MM.1S (cell line): Measurements from ENCODE around the gene ESRRA.
A peak's percentile ranks its signal among the peaks of the same experiment; 100 is the strongest.

Experiments used
- DNase-seq: peaks from one replicate; pipeline ENCODE4 v3.0.0-alpha.2; 2015
- H2AFZ ChIP-seq: fragments of 300-600 bp; sonication (generic); 2 replicates; pipeline ENCODE4 v1.6.0; 2016; ENCODE audit warnings: antibody characterized with exemption, low read length
- H3F3A ChIP-seq: fragments of 300-600 bp; sonication (generic); 2 replicates; pipeline ENCODE4 v1.6.1; 2016; ENCODE audit warnings: mild to moderate bottlenecking, antibody characterized with exemption, low read length, moderate library complexity, mixed read lengths; ENCODE audit not compliant: insufficient read depth
- H3K27ac ChIP-seq: fragments of 300-600 bp; sonication (generic); 2 replicates; pipeline ENCODE4 v1.5.1; 2016; ENCODE audit warnings: mild to moderate bottlenecking, low read length
- H3K27me3 ChIP-seq: fragments of 300-600 bp; sonication (generic); replicated peaks from 2 replicates; pipeline ENCODE4 v1.6.0; 2016; ENCODE audit warnings: low read length; ENCODE audit not compliant: insufficient read depth
- H3K36me3 ChIP-seq: fragments of 300-600 bp; sonication (generic); replicated peaks from 2 replicates; pipeline ENCODE4 v1.6.1; 2016; ENCODE audit warnings: mild to moderate bottlenecking, low read length, mixed read lengths; ENCODE audit not compliant: insufficient read depth
- H3K4me1 ChIP-seq: fragments of 300-600 bp; sonication (generic); 2 replicates; pipeline ENCODE4 v1.6.1; 2016; ENCODE audit warnings: low read length, mixed read lengths
- H3K4me2 ChIP-seq: fragments of 300-600 bp; sonication (generic); 2 replicates; pipeline ENCODE4 v1.6.0; 2016; ENCODE audit warnings: low read depth, low read length
- H3K4me3 ChIP-seq: fragments of 300-600 bp; sonication (generic); 2 replicates; pipeline ENCODE4 v1.5.1; 2016; ENCODE audit warnings: low read length, mixed read lengths
- H3K79me2 ChIP-seq: fragments of 300-600 bp; sonication (generic); 2 replicates; pipeline ENCODE4 v1.6.1; 2016; ENCODE audit warnings: mixed run types, low read length, mixed read lengths
- H3K9ac ChIP-seq: fragments of 300-600 bp; sonication (generic); 2 replicates; pipeline ENCODE4 v1.6.1; 2016; ENCODE audit warnings: low read length, mixed read lengths
- H3K9me2 ChIP-seq: fragments of 300-600 bp; sonication (generic); replicated peaks from 2 replicates; pipeline ENCODE4 v1.6.1; 2016; ENCODE audit warnings: mild to moderate bottlenecking, low read length, mixed read lengths; ENCODE audit not compliant: insufficient read depth
- H3K9me3 ChIP-seq: fragments of 300-600 bp; sonication (generic); replicated peaks from 2 replicates; pipeline ENCODE4 v1.6.1; 2016; ENCODE audit warnings: mild to moderate bottlenecking, low read length, mixed read lengths; ENCODE audit not compliant: insufficient read depth
- H4K20me1 ChIP-seq: fragments of 300-600 bp; sonication (generic); 2 replicates; pipeline ENCODE4 v1.6.1; 2016; ENCODE audit warnings: mild to moderate bottlenecking, low read length, moderate library complexity, mixed read lengths; ENCODE audit not compliant: insufficient read depth
- EZH2 ChIP-seq: fragments of 300-600 bp; sonication (generic); optimal IDR thresholded peaks from 2 replicates; pipeline ENCODE3; 2017; ENCODE audit warnings: low read depth, mild to moderate bottlenecking, antibody characterized with exemption, low read length, mixed read lengths
- EZH2phosphoT487 ChIP-seq: fragments of 300-600 bp; sonication (generic); IDR thresholded peaks from 2 replicates; pipeline ENCODE4 v1.6.1; 2018; ENCODE audit warnings: antibody characterized with exemption, low read length
- TF ChIP-seq, protein P1 (sequence below): fragments of 300-600 bp; sonication (generic); IDR thresholded peaks from 2 replicates; pipeline ENCODE4 v1.5.1; 2016; ENCODE audit warnings: antibody characterized with exemption, low read length, mixed read lengths

ESRRA gene

DNA sequence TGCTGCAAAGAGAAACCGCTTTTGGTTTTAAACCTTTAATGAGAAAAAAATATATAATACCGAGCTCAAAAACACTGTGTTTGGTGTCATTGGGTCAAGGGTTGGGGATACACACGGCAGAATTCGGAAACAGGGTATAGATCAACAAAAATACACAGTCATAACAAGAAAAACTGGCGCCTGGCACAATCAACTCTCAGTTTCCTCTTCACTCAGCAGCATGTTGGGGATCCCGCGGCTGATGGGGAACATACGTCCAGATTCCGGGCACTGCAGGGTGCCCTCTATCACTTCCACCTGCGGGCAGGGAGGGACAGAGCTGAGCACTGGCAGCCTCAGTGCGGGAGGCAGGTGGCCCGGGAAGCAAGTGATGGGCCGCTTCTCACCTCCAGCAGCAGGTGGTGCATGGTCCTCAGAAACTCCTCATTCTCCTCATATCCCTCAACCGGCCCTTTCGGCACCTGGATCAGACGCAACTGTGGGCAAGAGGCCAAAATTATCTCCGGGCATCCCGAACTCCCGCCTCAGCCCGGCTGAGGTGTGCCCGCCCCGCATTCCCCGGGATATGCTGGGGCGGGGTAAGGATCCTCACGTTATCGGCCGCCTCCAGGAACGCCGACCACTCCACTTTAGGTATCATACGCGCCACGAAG, 11.5 kb downstream of the ESRRA start:
- Histone ChIP-seq H4K20me1 (no peaks in the 10 kb centered on the region), H2AFZ (peak overlapping the region; percentile 2), H3K9me3 (no peaks in the 10 kb centered on the region), H3K4me3 (peak overlapping the region; percentile 78), H3K36me3 (no peaks in the 10 kb centered on the region), H3K27me3 (no peaks in the 10 kb centered on the region), H3K79me2 (peaks cover 56% of the 10 kb centered on the region), H3K27ac (peak overlapping the region; percentile 100), H3K4me2 (peak overlapping the region; percentile 42), H3K9me2 (no peaks in the 10 kb centered on the region), H3K4me1 (peaks cover 6% of the 10 kb centered on the region), H3F3A (peaks cover 39% of the 10 kb centered on the region), H3K9ac (peak overlapping the region; percentile 92)
- TF ChIP-seq EZH2phosphoT487 (no peak), EZH2 (no peak)
- TF ChIP-seq, protein P1, sequence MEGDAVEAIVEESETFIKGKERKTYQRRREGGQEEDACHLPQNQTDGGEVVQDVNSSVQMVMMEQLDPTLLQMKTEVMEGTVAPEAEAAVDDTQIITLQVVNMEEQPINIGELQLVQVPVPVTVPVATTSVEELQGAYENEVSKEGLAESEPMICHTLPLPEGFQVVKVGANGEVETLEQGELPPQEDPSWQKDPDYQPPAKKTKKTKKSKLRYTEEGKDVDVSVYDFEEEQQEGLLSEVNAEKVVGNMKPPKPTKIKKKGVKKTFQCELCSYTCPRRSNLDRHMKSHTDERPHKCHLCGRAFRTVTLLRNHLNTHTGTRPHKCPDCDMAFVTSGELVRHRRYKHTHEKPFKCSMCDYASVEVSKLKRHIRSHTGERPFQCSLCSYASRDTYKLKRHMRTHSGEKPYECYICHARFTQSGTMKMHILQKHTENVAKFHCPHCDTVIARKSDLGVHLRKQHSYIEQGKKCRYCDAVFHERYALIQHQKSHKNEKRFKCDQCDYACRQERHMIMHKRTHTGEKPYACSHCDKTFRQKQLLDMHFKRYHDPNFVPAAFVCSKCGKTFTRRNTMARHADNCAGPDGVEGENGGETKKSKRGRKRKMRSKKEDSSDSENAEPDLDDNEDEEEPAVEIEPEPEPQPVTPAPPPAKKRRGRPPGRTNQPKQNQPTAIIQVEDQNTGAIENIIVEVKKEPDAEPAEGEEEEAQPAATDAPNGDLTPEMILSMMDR = peak; percentile 41
- DNase-seq = peak; percentile 74

DNA sequence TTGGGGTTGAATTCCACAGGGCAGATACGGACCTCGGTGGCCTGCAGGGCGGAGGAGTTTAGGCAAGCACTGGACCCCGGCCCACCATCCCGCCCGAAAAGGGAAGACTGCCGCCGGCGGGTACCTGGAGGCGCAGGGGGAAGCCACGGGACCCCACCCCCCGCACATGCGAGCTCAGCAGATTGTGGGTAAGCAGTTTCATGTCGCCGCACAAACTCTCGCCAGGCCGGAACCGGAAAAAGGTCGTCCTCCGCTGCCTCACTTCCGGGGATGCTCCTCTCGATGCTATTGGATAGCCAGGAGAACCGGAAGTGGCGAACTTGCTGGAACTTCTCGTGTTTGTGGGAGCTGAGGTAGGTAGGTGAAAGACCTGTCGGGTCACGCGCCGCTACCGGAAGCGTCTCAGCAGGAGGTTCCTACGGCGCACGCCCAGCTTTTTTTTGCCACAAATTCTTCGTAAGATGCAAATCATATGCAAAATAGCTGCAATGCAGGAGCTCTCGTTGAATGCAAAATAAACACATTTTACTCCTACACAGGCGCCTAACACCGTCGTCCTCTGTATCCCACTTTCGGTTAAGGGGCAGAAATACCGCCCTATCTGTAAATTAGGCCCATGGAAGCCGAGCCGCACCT, 12.1 kb downstream of the ESRRA start, which contains the start of gene TRMT112:
Gene TRMT112 (minus strand): TSS at position 235 of the 636 bp plus-strand sequence. CDS start 33 bp downstream, at position 202.
- Histone ChIP-seq H3K36me3 (no peaks in the 10 kb centered on the region), H3K9me3 (no peaks in the 10 kb centered on the region), H3K4me2 (peak within 1 kb of the TSS; percentile 93), H3K9me2 (no peaks in the 10 kb centered on the region), H3K4me3 (peak within 1 kb of the TSS; percentile 78), H3K9ac (peak within 1 kb of the TSS; percentile 92), H3F3A (peaks cover 39% of the 10 kb centered on the region), H4K20me1 (no peaks in the 10 kb centered on the region), H3K27me3 (no peaks in the 10 kb centered on the region), H3K4me1 (peaks cover 6% of the 10 kb centered on the region), H2AFZ (peak within 1 kb of the TSS; percentile 63), H3K27ac (peak within 1 kb of the TSS; percentile 100), H3K79me2 (peaks cover 53% of the 10 kb centered on the region)
- DNase-seq = peak; percentile 99
- TF ChIP-seq EZH2phosphoT487 = no peak
- TF ChIP-seq, protein P1 = no peak
- no peak for TF ChIP-seq EZH2

DNA sequence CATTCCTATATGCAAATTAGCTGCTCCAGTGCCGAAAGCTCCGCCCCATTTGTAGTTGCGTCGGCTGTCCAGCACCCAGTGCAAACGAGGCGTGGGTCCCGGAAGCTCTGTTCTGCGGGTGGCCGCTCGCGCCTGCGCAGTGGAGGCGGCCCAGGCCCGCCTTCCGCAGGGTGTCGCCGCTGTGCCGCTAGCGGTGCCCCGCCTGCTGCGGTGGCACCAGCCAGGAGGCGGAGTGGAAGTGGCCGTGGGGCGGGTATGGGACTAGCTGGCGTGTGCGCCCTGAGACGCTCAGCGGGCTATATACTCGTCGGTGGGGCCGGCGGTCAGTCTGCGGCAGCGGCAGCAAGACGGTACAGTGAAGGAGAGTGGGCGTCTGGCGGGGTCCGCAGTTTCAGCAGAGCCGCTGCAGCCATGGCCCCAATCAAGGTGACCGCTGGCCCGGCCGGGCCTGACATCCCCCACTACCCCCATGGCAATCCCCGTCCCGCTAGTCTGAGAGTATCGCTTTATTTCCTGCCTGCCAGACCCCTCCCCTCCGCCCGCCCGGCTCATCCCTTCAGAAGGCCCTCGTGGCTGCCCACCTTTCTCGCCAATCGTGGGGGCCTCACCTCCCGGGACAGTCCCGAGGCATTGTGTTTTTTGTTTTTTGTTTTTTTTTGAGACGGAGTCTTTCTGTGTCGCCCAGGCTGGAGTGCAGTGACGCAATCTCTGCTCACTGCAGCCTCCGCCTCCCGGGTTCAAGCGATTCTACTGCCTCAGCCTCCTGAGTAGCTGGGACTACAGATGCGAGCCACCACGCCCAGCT, 12.8 kb downstream of the ESRRA start, which contains the start of gene PRDX5:
Gene PRDX5 (plus strand): TSS at position 161 of the 805 bp plus-strand sequence. CDS start 95 bp downstream, at position 256.
- H3K4me2 ChIP-seq = peak within 1 kb of the TSS; percentile 93
- H3K79me2 ChIP-seq = peaks cover 45% of the 10 kb centered on the region
- peaks cover 39% of the 10 kb centered on the region for H3F3A ChIP-seq
- DNase-seq = peak; percentile 98
- peak within 1 kb of the TSS; percentile 92 for H3K9ac ChIP-seq
- no peak for TF ChIP-seq EZH2
- no peak for TF ChIP-seq EZH2phosphoT487
- TF ChIP-seq, protein P1 = peak; percentile 25; the same call in 1 of the 2 replicates
- peak within 1 kb of the TSS; percentile 100 for H3K27ac ChIP-seq
- H2AFZ ChIP-seq = peak within 1 kb of the TSS; percentile 63
- H3K9me2 ChIP-seq = no peaks in the 10 kb centered on the region
- no peaks in the 10 kb centered on the region for H3K9me3 ChIP-seq
- peak within 1 kb of the TSS; percentile 78 for H3K4me3 ChIP-seq
- H3K27me3 ChIP-seq = no peaks in the 10 kb centered on the region
- H3K36me3 ChIP-seq = no peaks in the 10 kb centered on the region
- H4K20me1 ChIP-seq = no peaks in the 10 kb centered on the region
- H3K4me1 ChIP-seq = peaks cover 6% of the 10 kb centered on the region
